DOHH2 (cell line): ENCODE measurements around the gene CCL21.

Source experiments
- CTCF ChIP-seq: fragments of 200-600 bp; sonication (generic); IDR thresholded peaks from one replicate; pipeline ENCODE4 v1.5.1; 2014; ENCODE audit warnings: antibody characterized with exemption, mild to moderate bottlenecking, low read depth, low read length; ENCODE audit not compliant: poor library complexity, severe bottlenecking
- EZH2phosphoT487 ChIP-seq: fragments of 200-600 bp; sonication (generic); IDR thresholded peaks from 2 replicates; pipeline ENCODE4 v1.6.1; 2017; ENCODE audit warnings: borderline replicate concordance, mild to moderate bottlenecking, antibody characterized with exemption, low read length, moderate library complexity, mixed read lengths

- TF ChIP-seq CTCF (no peak), EZH2phosphoT487 (no peak)
These were observed 25.1 kb downstream of the CCL21 start for GRCh38 chr9:34684816-34685215.
